ENCODE results near the gene GLB1L.
"Not testable (repeated sequence)": the region's sequence is repeated elsewhere in the genome, so short reads cannot be mapped to it uniquely, and the experiment has no call there.

The GLB1L gene

GRCh38 chr2:219205165-219205538 is 40.1 kb downstream of the GLB1L start:
- DNase-seq = no peak

- no peak for DNase-seq
These were observed 40.6 kb downstream of the GLB1L start for GRCh38 chr2:219204425-219205164.

- not testable (repeated sequence) for DNase-seq
These were observed 43.9 kb downstream of the GLB1L start for GRCh38 chr2:219201331-219201730.

GRCh38 chr2:219200502-219201326 is 44.5 kb downstream of the GLB1L start:
- DNase-seq = not testable (repeated sequence)

- DNase-seq = no peak
These were observed 45.6 kb downstream of the GLB1L start for GRCh38 chr2:219199470-219200211.

- no peak for DNase-seq
These were observed 46.3 kb downstream of the GLB1L start for GRCh38 chr2:219198974-219199373.

GRCh38 chr2:219197388-219197787 is 47.9 kb downstream of the GLB1L start:
- no peak for DNase-seq

- no peak for DNase-seq
These were observed 58.3 kb downstream of the GLB1L start for GRCh38 chr2:219186754-219187456.

Measured in NCI-H2171 (cell line).